Measurements from ENCODE around the gene TEX13B. TPM values are rescaled to one million over a fixed set of nuclear protein-coding genes. Genes with fewer than 3 reads are reported as not detected.

TEX13B gene
- total RNA-seq, 1 experiment from 2014 or later: not detected

- BruUV-seq (replicated peaks): no TSS peak
- H2AFZ ChIP-seq (ENCODE audit: low read depth, low read length, poor library complexity, severe bottlenecking): no peak overlapping the region
- H3K36me3 ChIP-seq (ENCODE audit: control insufficient read depth in 1 of 2, insufficient read depth in 2 of 2, low read length in 2 of 2): no peaks in the 10 kb centered on the region
- H3K27me3 ChIP-seq (ENCODE audit: insufficient read depth, low read length): no peaks in the 10 kb centered on the region
- no peak overlapping the region for H3K4me2 ChIP-seq (ENCODE audit: low read length)
- ChIA-PET RAD21 (ENCODE audit: low non-redundant PET in 1 of 2, low total read pairs in 2 of 2, uncharacterized antibody in 2 of 2, unreplicated experiment in 2 of 2) (no interaction called here), POLR2A (no interaction called here), CTCF (no interaction called here)
- no peak overlapping the region for H3K9ac ChIP-seq (ENCODE audit: low read length)
- intact Hi-C loops (cut with micrococcal nuclease): loop anchor here (10.0 kb wide), 1 partner anchor 315 kb away; no protein-coding TSS in a partner anchor
- H3K9me3 ChIP-seq (ENCODE audit: control insufficient read depth in 1 of 2, insufficient read depth in 1 of 2, low read depth in 1 of 2, low read length in 2 of 2): no peaks in the 10 kb centered on the region
- TF ChIP-seq ELF1 (IDR thresholded peaks at IDR 0.05; ENCODE audit: borderline replicate concordance, low read depth): no peak
- TF ChIP-seq CTCF (IDR thresholded peaks at IDR 0.05 in 2 of 3, conservative IDR thresholded peaks at IDR 0.05 in 1 of 3; ENCODE audit: borderline replicate concordance in 1 of 3, insufficient read depth in 1 of 3, low read depth in 2 of 3, low read length in 2 of 3): 0 out of 6 replicates have a peak, but pooled peaks of 1 of the 3 experiments have one; percentile 9
- no peak overlapping the region for H3K27ac ChIP-seq (ENCODE audit: low read depth, low read length)
- H3K9me2 ChIP-seq (ENCODE audit: insufficient read depth): no peaks in the 10 kb centered on the region
- no peaks in the 10 kb centered on the region for H3K79me2 ChIP-seq (ENCODE audit: insufficient read depth, low read length)
- H4K20me1 ChIP-seq (ENCODE audit: insufficient read depth): no peaks in the 10 kb centered on the region
- H3K4me3 ChIP-seq (replicated peaks in 1 of 2; ENCODE audit: low read depth in 1 of 2, low read length in 2 of 2): no peak overlapping the region
- DNase-seq (ENCODE audit: low read depth, low spot score) (no peak), ATAC-seq (no peak)
- no peaks in the 10 kb centered on the region for H3K4me1 ChIP-seq (ENCODE audit: control insufficient read depth in 1 of 2, insufficient read depth in 2 of 2, low read length in 2 of 2)
These were observed 12.1 kb downstream of the TEX13B start for GRCh38 chrX:107970073-107970472.

- no peak overlapping the region for H3K27ac ChIP-seq (ENCODE audit: low read depth, low read length)
- no peaks in the 10 kb centered on the region for H4K20me1 ChIP-seq (ENCODE audit: insufficient read depth)
- H3K4me3 ChIP-seq (replicated peaks in 1 of 2; ENCODE audit: low read depth in 1 of 2, low read length in 2 of 2): no peak overlapping the region
- no peak overlapping the region for H2AFZ ChIP-seq (ENCODE audit: low read depth, low read length, poor library complexity, severe bottlenecking)
- H3K36me3 ChIP-seq (ENCODE audit: control insufficient read depth in 1 of 2, insufficient read depth in 2 of 2, low read length in 2 of 2): no peaks in the 10 kb centered on the region
- H3K4me2 ChIP-seq (ENCODE audit: low read length): no peak overlapping the region
- H3K79me2 ChIP-seq (ENCODE audit: insufficient read depth, low read length): no peaks in the 10 kb centered on the region
- no peaks in the 10 kb centered on the region for H3K9me3 ChIP-seq (ENCODE audit: control insufficient read depth in 1 of 2, insufficient read depth in 1 of 2, low read depth in 1 of 2, low read length in 2 of 2)
- no peak for ATAC-seq
- ChIA-PET POLR2A (no interaction called here), RAD21 (ENCODE audit: low non-redundant PET in 1 of 2, low total read pairs in 2 of 2, uncharacterized antibody in 2 of 2, unreplicated experiment in 2 of 2) (no interaction called here), CTCF (interaction anchor here (0.6 kb wide), 1 partner anchor 256 kb away, joined by 3 read pairs; no protein-coding TSS in a partner anchor)
- intact Hi-C loops (cut with micrococcal nuclease): no loop called here
- BruUV-seq (replicated peaks): no TSS peak
- no peak for DNase-seq (ENCODE audit: low read depth, low spot score)
- H3K4me1 ChIP-seq (ENCODE audit: control insufficient read depth in 1 of 2, insufficient read depth in 2 of 2, low read length in 2 of 2): no peaks in the 10 kb centered on the region
- no peaks in the 10 kb centered on the region for H3K27me3 ChIP-seq (ENCODE audit: insufficient read depth, low read length)
- no peak overlapping the region for H3K9ac ChIP-seq (ENCODE audit: low read length)
- no peaks in the 10 kb centered on the region for H3K9me2 ChIP-seq (ENCODE audit: insufficient read depth)
- TF ChIP-seq EZH2 (IDR thresholded peaks at IDR 0.05) (no peak), ZFX (IDR thresholded peaks at IDR 0.05) (no peak), POLR2AphosphoS5 (IDR thresholded peaks at IDR 0.05; ENCODE audit: low read depth, low read length) (no peak), EGR1 (IDR thresholded peaks at IDR 0.05; ENCODE audit: low read depth) (no peak), YY1 (IDR thresholded peaks at IDR 0.05; ENCODE audit: extremely low read depth, insufficient replicate concordance, low read depth, low read length) (no peak), ZBTB33 (IDR thresholded peaks at IDR 0.05; ENCODE audit: extremely low read depth, insufficient replicate concordance, low read length) (no peak), CEBPB (IDR thresholded peaks at IDR 0.05; ENCODE audit: low read depth) (no peak), ELF1 (IDR thresholded peaks at IDR 0.05; ENCODE audit: borderline replicate concordance, low read depth) (no peak), EZH2phosphoT487 (IDR thresholded peaks at IDR 0.05; ENCODE audit: borderline replicate concordance) (no peak), FOSL1 (IDR thresholded peaks at IDR 0.05; ENCODE audit: low read depth) (no peak), ZNF274 (IDR thresholded peaks at IDR 0.05; ENCODE audit: low read depth, low read length) (no peak), CTCF (IDR thresholded peaks at IDR 0.05 in 2 of 3, conservative IDR thresholded peaks at IDR 0.05 in 1 of 3; ENCODE audit: borderline replicate concordance in 1 of 3, insufficient read depth in 1 of 3, low read depth in 2 of 3, low read length in 2 of 3) (no peak), JUND (IDR thresholded peaks at IDR 0.05) (no peak), POLR2A (IDR thresholded peaks at IDR 0.05; ENCODE audit: borderline replicate concordance, extremely low read depth, insufficient read depth, insufficient read length) (no peak), RAD21 (IDR thresholded peaks at IDR 0.05; ENCODE audit: low read depth) (no peak)
These were observed 13.5 kb downstream of the TEX13B start for GRCh38 chrX:107968623-107969022.
